Mucosa of rectum (tissue), 2 donors: ENCODE measurements around the gene ADGRG1.

ENCODE experiments used
- H3K27ac ChIP-seq, 2 donors: one replicate each; pipeline ENCODE4 v1.7.0; 2013; ENCODE audit warnings: inconsistent platforms in 2 of 2, low read depth in 2 of 2, low read length in 2 of 2
- H3K27me3 ChIP-seq, 2 donors: one replicate each; pipeline ENCODE4 v1.7.0; 2013; ENCODE audit warnings: low read length in 2 of 2; ENCODE audit not compliant: control insufficient read depth in 2 of 2, insufficient read depth in 2 of 2
- H3K36me3 ChIP-seq, 2 donors: one replicate each; pipeline ENCODE4 v1.7.0; 2013; ENCODE audit warnings: low read length in 2 of 2; ENCODE audit not compliant: control insufficient read depth in 2 of 2, insufficient read depth in 2 of 2
- H3K4me1 ChIP-seq, 2 donors: one replicate each; pipeline ENCODE4 v1.7.0; 2013; ENCODE audit warnings: low read length in 2 of 2, mild to moderate bottlenecking in 1 of 2; ENCODE audit not compliant: control insufficient read depth in 2 of 2, insufficient read depth in 2 of 2
- H3K4me3 ChIP-seq, 2 donors: one replicate each; pipeline ENCODE4 v1.7.0; 2013; ENCODE audit warnings: low read length in 2 of 2
- H3K9ac ChIP-seq, 2 donors: one replicate each; pipeline ENCODE4 v1.7.0; 2013; ENCODE audit warnings: low read length in 2 of 2, low read depth in 1 of 2, mild to moderate bottlenecking in 1 of 2
- H3K9me3 ChIP-seq, 2 donors: one replicate each; pipeline ENCODE4 v1.7.0; 2013; ENCODE audit warnings: low read length in 2 of 2; ENCODE audit not compliant: control insufficient read depth in 2 of 2
- donor health status: healthy.
- donor health status: Normal muscosa, but diverticular disease.

The ADGRG1 gene

GRCh38 chr16:57699481-57699880, 71.1 kb downstream of the ADGRG1 start:
- no peak overlapping the region for H3K27ac ChIP-seq
- H3K4me1 ChIP-seq = no peaks in the 10 kb centered on the region
- no peaks in the 10 kb centered on the region for H3K9me3 ChIP-seq
- H3K36me3 ChIP-seq = no peaks in the 10 kb centered on the region
- no peaks in the 10 kb centered on the region for H3K27me3 ChIP-seq
- no peak overlapping the region for H3K9ac ChIP-seq
- H3K4me3 ChIP-seq = no peak overlapping the region

GRCh38 chr16:57699899-57700298, 71.5 kb downstream of the ADGRG1 start:
- H3K9me3 ChIP-seq = no peaks in the 10 kb centered on the region
- H3K27me3 ChIP-seq = no peaks in the 10 kb centered on the region
- no peak overlapping the region for H3K9ac ChIP-seq
- H3K27ac ChIP-seq = no peak overlapping the region
- no peak overlapping the region for H3K4me3 ChIP-seq
- H3K36me3 ChIP-seq = no peaks in the 10 kb centered on the region
- H3K4me1 ChIP-seq = no peaks in the 10 kb centered on the region

- no peaks in the 10 kb centered on the region for H3K4me1 ChIP-seq
- H3K27ac ChIP-seq = no peak overlapping the region
- H3K27me3 ChIP-seq = no peaks in the 10 kb centered on the region
- H3K4me3 ChIP-seq = no peak overlapping the region
- no peak overlapping the region for H3K9ac ChIP-seq
- no peaks in the 10 kb centered on the region for H3K36me3 ChIP-seq
- H3K9me3 ChIP-seq = no peaks in the 10 kb centered on the region
These were observed 72.5 kb downstream of the ADGRG1 start for GRCh38 chr16:57700781-57701551.

- no peaks in the 10 kb centered on the region for H3K27me3 ChIP-seq
These were observed 73.4 kb downstream of the ADGRG1 start for GRCh38 chr16:57701759-57702371.

GRCh38 chr16:57703416-57704010, 75.1 kb downstream of the ADGRG1 start:
- Histone ChIP-seq H3K4me3 (no peak overlapping the region), H3K9me3 (no peaks in the 10 kb centered on the region), H3K9ac (no peak overlapping the region), H3K36me3 (no peaks in the 10 kb centered on the region), H3K27ac (no peak overlapping the region), H3K27me3 (no peaks in the 10 kb centered on the region), H3K4me1 (no peaks in the 10 kb centered on the region)

More at GRCh38 chr16:57701759-57702371, 73.4 kb downstream of the ADGRG1 start:
- no peaks in the 10 kb centered on the region for H3K9me3 ChIP-seq
- H3K4me3 ChIP-seq = no peak overlapping the region
- no peaks in the 10 kb centered on the region for H3K4me1 ChIP-seq
- no peaks in the 10 kb centered on the region for H3K36me3 ChIP-seq
- no peak overlapping the region for H3K9ac ChIP-seq
- no peak overlapping the region for H3K27ac ChIP-seq

GRCh38 chr16:57704011-57704904, 75.8 kb downstream of the ADGRG1 start:
- H3K9ac ChIP-seq = no peak overlapping the region
- no peaks in the 10 kb centered on the region for H3K36me3 ChIP-seq
- H3K27ac ChIP-seq = no peak overlapping the region
- H3K27me3 ChIP-seq = no peaks in the 10 kb centered on the region
- H3K4me1 ChIP-seq = no peaks in the 10 kb centered on the region
- H3K9me3 ChIP-seq = no peaks in the 10 kb centered on the region
- no peak overlapping the region for H3K4me3 ChIP-seq

- no peaks in the 10 kb centered on the region for H3K36me3 ChIP-seq
- H3K9ac ChIP-seq = no peak overlapping the region
- H3K4me1 ChIP-seq = no peaks in the 10 kb centered on the region
- H3K9me3 ChIP-seq = no peaks in the 10 kb centered on the region
- no peak overlapping the region for H3K27ac ChIP-seq
- H3K27me3 ChIP-seq = no peaks in the 10 kb centered on the region
- no peak overlapping the region for H3K4me3 ChIP-seq
These were observed 76.7 kb downstream of the ADGRG1 start for GRCh38 chr16:57704905-57705852.

GRCh38 chr16:57706717-57707116, 78.3 kb downstream of the ADGRG1 start:
- Histone ChIP-seq H3K9ac (no peak overlapping the region), H3K9me3 (no peaks in the 10 kb centered on the region), H3K36me3 (no peaks in the 10 kb centered on the region), H3K27me3 (no peaks in the 10 kb centered on the region), H3K4me3 (no peak overlapping the region), H3K4me1 (no peaks in the 10 kb centered on the region), H3K27ac (no peak overlapping the region)

GRCh38 chr16:57707331-57707730, 78.9 kb downstream of the ADGRG1 start:
- Histone ChIP-seq H3K4me1 (no peaks in the 10 kb centered on the region), H3K36me3 (no peaks in the 10 kb centered on the region), H3K4me3 (no peak overlapping the region), H3K9me3 (no peaks in the 10 kb centered on the region), H3K27me3 (no peaks in the 10 kb centered on the region), H3K27ac (no peak overlapping the region), H3K9ac (no peak overlapping the region)
